Left ventricle myocardium inferior (tissue), 1 donor: ENCODE results near the gene GCM1. TPM values are rescaled to one million over a fixed set of nuclear protein-coding genes. Genes with fewer than 3 reads are reported as not detected.

Source experiments
- DNase-seq: peaks from one replicate; pipeline ENCODE4 v3.0.0-alpha.2; 2020
- H3K27ac ChIP-seq: fragments of 200-600 bp; replicated peaks from 2 replicates; pipeline ENCODE4 v1.8.0; 2021
- H3K27me3 ChIP-seq: fragments of 200-600 bp; 2 replicates; pipeline ENCODE4 v1.8.0; 2021; ENCODE audit warnings: low read depth
- H3K36me3 ChIP-seq: fragments of 200-600 bp; 2 replicates; pipeline ENCODE4 v1.8.0; 2021
- H3K4me1 ChIP-seq: fragments of 200-600 bp; 2 replicates; pipeline ENCODE4 v1.8.0; 2021
- H3K4me3 ChIP-seq: fragments of 200-600 bp; 2 replicates; pipeline ENCODE4 v1.8.0; 2021; ENCODE audit warnings: mild to moderate bottlenecking, moderate library complexity
- H3K9me3 ChIP-seq: fragments of 200-600 bp; replicated peaks from 2 replicates; pipeline ENCODE4 v1.8.0; 2021
- intact Hi-C: fragments of 100-400 bp; cut with micrococcal nuclease; formaldehyde crosslinking; loops from one replicate; pipeline ENCODE4 v1.11.0; 2022
- long read RNA-seq: library from polyadenylated mRNA; unstranded; transcript quantifications from one replicate; pipeline ENCODE4 v2.0.0, GENCODE V29; 2021
- total RNA-seq: library from RNA; stranded (reverse); fragmentation: NEBNext Ultra II Directional; extraction: Animal tissue kit (Norgen Biotek cat#: 25700); gene quantifications from one replicate; pipeline ENCODE4 v1.2.1, GENCODE V29; 2021
- TF ChIP-seq, protein P1 (sequence below): fragments of 200-600 bp; IDR thresholded peaks from 2 replicates; pipeline ENCODE4 v1.8.0; 2021; ENCODE audit warnings: antibody characterized with exemption, mild to moderate bottlenecking, borderline replicate concordance
- donor health status: DM: no; HTN: yes; CAD: no; lungs with severe emphysema.

The GCM1 gene, protein sequence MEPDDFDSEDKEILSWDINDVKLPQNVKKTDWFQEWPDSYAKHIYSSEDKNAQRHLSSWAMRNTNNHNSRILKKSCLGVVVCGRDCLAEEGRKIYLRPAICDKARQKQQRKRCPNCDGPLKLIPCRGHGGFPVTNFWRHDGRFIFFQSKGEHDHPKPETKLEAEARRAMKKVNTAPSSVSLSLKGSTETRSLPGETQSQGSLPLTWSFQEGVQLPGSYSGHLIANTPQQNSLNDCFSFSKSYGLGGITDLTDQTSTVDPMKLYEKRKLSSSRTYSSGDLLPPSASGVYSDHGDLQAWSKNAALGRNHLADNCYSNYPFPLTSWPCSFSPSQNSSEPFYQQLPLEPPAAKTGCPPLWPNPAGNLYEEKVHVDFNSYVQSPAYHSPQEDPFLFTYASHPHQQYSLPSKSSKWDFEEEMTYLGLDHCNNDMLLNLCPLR
- total RNA-seq = not detected
- long read RNA-seq = 0 reads

GRCh38 chr6:53148684-53149083 lies at the start of gene GCM1:
TSS of gene GCM1 (minus strand) at chr6:53148841. CDS start at chr6:53145632, 3,209 bp downstream.
- TF ChIP-seq, protein P1, sequence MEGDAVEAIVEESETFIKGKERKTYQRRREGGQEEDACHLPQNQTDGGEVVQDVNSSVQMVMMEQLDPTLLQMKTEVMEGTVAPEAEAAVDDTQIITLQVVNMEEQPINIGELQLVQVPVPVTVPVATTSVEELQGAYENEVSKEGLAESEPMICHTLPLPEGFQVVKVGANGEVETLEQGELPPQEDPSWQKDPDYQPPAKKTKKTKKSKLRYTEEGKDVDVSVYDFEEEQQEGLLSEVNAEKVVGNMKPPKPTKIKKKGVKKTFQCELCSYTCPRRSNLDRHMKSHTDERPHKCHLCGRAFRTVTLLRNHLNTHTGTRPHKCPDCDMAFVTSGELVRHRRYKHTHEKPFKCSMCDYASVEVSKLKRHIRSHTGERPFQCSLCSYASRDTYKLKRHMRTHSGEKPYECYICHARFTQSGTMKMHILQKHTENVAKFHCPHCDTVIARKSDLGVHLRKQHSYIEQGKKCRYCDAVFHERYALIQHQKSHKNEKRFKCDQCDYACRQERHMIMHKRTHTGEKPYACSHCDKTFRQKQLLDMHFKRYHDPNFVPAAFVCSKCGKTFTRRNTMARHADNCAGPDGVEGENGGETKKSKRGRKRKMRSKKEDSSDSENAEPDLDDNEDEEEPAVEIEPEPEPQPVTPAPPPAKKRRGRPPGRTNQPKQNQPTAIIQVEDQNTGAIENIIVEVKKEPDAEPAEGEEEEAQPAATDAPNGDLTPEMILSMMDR = no peak
- no peak for DNase-seq
- no peaks in the 10 kb centered on the region for H3K4me1 ChIP-seq
- intact Hi-C loops = no loop called here
- no peaks in the 10 kb centered on the region for H3K36me3 ChIP-seq
- no peaks in the 10 kb centered on the region for H3K9me3 ChIP-seq
- no peak within 1 kb of the TSS for H3K27ac ChIP-seq
- H3K4me3 ChIP-seq = no peak within 1 kb of the TSS
- H3K27me3 ChIP-seq = peaks cover 5% of the 10 kb centered on the region

- Histone ChIP-seq H3K9me3 (no peaks in the 10 kb centered on the region), H3K27me3 (no peaks in the 10 kb centered on the region), H3K27ac (no peak overlapping the region), H3K4me1 (peaks cover 4% of the 10 kb centered on the region), H3K36me3 (no peaks in the 10 kb centered on the region), H3K4me3 (no peak overlapping the region)
- TF ChIP-seq, protein P1 = no peak
- intact Hi-C loops = no loop called here
- no peak for DNase-seq
Measured at GRCh38 chr6:53197553-53197952, 48.9 kb upstream of the GCM1 start.

DNA sequence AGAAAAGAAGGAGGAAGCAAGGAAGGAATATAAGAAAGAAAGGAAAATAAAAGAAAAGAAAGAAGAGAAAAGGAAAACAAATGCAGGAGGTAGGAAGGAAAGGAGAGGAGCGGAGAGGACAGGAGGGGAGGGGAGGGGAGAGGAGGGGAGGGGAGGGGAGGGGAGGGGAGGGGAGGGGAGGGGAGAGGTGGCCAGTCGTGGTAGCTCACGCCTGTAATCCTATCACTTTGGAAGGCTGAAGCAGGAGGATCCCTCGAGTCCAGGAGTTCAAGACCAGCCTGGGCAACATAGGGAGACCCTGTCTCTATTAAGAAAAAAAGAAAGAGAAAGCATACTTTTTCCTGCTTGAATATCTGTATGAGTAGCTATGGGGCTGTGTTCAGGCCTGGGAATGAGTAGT lies 46.4 kb upstream of the GCM1 start:
- no peaks in the 10 kb centered on the region for H3K27me3 ChIP-seq
- H3K27ac ChIP-seq = no peak overlapping the region
- peaks cover 9% of the 10 kb centered on the region for H3K4me1 ChIP-seq
- intact Hi-C loops = no loop called here
- H3K36me3 ChIP-seq = no peaks in the 10 kb centered on the region
- DNase-seq = no peak
- TF ChIP-seq, protein P1 = no peak
- no peak overlapping the region for H3K4me3 ChIP-seq
- H3K9me3 ChIP-seq = no peaks in the 10 kb centered on the region

GRCh38 chr6:53192682-53193188 lies 44.1 kb upstream of the GCM1 start:
- Histone ChIP-seq H3K4me3 (no peak overlapping the region), H3K9me3 (no peaks in the 10 kb centered on the region), H3K36me3 (no peaks in the 10 kb centered on the region), H3K27me3 (no peaks in the 10 kb centered on the region), H3K4me1 (peaks cover 9% of the 10 kb centered on the region), H3K27ac (peak overlapping the region; percentile 38)
- no peak for DNase-seq
- TF ChIP-seq, protein P1 = no peak
- intact Hi-C loops = no loop called here

DNA sequence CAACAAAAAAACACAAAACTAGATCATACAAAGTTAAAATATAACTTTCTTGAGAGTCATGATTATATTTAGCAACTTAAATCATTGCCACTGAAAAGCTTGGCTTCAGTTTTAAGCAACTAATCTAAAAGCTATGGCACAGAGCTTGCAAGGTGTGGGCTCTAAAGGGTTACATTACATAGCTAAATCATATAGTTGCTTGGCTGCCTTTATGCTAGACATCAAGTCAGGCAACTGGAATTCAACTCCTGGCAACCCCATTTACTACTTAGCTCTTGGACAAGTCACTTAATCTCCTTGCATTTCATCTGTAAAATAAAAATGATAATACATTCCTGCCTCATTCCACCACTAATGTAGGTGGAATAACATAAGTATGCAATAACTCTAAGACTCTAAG lies 40.9 kb upstream of the GCM1 start:
- peaks cover 5% of the 10 kb centered on the region for H3K27me3 ChIP-seq
- no peaks in the 10 kb centered on the region for H3K36me3 ChIP-seq
- TF ChIP-seq, protein P1 = no peak
- no peak overlapping the region for H3K4me3 ChIP-seq
- H3K9me3 ChIP-seq = no peaks in the 10 kb centered on the region
- H3K4me1 ChIP-seq = peaks cover 9% of the 10 kb centered on the region
- no peak for DNase-seq
- no peak overlapping the region for H3K27ac ChIP-seq
- intact Hi-C loops = no loop called here
